UCSD-AML1 (cell line): ENCODE measurements around the gene PERP.

Experiments used
- DNase-seq: peaks from one replicate; lab custom pipeline; 2025; ENCODE audit not compliant: unreplicated experiment; lab: John Stamatoyannopoulos, UW

Gene PERP

GRCh38 chr6:138063726-138064125 is 43.5 kb downstream of the PERP start:
- no peak for DNase-seq

- DNase-seq: no peak
These were observed 52.2 kb downstream of the PERP start for GRCh38 chr6:138054982-138055381.

GRCh38 chr6:138052783-138053182 is 54.4 kb downstream of the PERP start:
- DNase-seq: no peak

- no peak for DNase-seq
These were observed 62.2 kb downstream of the PERP start for GRCh38 chr6:138044972-138045371.

- DNase-seq: no peak
These were observed 62.8 kb downstream of the PERP start for GRCh38 chr6:138044458-138044857.
